ENCODE data around the gene CACNA1D. TPM values are rescaled to one million over a fixed set of nuclear protein-coding genes. Genes with fewer than 3 reads are reported as not detected.

The CACNA1D gene
- total RNA-seq, 2 donors from 2014 or later = 9.9 to 20.4 TPM

DNA sequence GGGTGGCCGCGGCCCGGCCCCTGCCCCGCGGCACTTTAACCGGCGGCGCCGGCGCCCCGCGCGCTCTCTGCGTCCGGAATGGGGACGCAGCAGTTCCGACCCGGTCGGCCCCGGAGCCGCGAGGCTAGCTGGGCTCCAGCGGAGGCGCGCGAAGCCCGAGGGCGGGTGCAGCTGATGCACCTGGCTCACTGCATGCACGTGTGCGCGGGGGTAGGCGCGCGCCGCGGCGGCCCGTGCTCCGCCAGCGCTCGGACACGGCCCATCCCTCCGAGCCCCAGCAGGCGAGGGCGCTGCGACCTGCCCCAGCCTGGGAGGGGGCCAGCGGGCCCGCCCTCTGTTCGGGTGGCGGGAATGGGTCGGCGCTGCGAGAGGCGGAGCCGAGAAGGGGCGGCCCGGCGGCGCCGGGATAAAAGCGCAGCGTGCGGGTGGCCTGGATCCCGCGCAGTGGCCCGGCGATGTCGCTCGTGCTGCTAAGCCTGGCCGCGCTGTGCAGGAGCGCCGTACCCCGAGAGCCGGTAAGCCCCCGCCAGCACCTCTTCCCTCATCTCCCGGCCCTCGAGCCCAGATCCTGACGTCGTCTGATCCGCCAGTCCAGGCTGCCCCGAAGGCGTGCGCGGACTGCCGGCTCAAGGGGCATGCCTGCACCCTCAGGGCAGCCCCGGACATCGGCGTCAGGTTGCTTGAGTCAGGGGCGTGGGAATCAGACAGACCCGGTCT is 351.9 kb downstream of the CACNA1D start, which contains the start of the genes CHDH and IL17RB:
TSS of gene CHDH (minus strand) at position 286 of the 717 bp plus-strand sequence. CDS start 22,411 bp downstream, outside the sequence.
TSS of gene IL17RB (plus strand) at position 435 of the 717 bp plus-strand sequence. CDS start at position 456, 21 bp downstream.
- no peaks in the 10 kb centered on the region for H3K36me3 ChIP-seq (replicated peaks in 1 of 2; ENCODE audit: insufficient read depth in 1 of 2, low read depth in 2 of 2)
- WGBS, 2 donors = 0 to 2% methylated on average over 6 to 84 of the region's 91 CpGs
- H3K4me1 ChIP-seq = peaks cover 54% of the 10 kb centered on the region
- peak within 1 kb of the TSS; percentile 89 to 99 (median 98) for H3K27ac ChIP-seq
- H3K4me3 ChIP-seq = peak within 1 kb of the TSS; percentile 31 to 41
- H3K27me3 ChIP-seq = no peaks in the 10 kb centered on the region
- intact Hi-C loops (cut with DNase I) = no loop called here
- TF ChIP-seq POLR2A (IDR thresholded peaks at IDR 0.05) (peak; percentile 78 to 86 (median 80)), CTCF (IDR thresholded peaks at IDR 0.05) (peak in 2 of 7 experiments; percentile 22 to 34)
- peak; percentile 79 for ATAC-seq
- H3K9me3 ChIP-seq = no peaks in the 10 kb centered on the region
- DNase-seq = peak; percentile 90 to 92 (median 91)

DNA sequence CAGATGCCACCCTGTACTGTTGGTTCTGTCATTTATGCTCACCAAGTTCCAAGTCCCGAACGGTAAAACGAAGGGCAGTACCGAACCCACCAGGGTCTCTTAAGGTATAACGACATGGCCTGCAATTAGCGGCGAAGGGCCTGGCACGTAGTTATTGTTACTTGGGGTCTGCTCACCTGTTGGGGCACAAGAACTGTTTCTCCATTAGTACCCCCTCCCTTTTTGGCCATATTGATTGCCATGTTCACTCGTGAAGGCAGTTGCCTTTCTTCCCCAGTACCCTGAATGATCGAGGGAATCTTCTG is 352.4 kb downstream of the CACNA1D start:
- no peaks in the 10 kb centered on the region for H3K36me3 ChIP-seq (replicated peaks in 1 of 2; ENCODE audit: insufficient read depth in 1 of 2, low read depth in 2 of 2)
- DNase-seq (no peak), ATAC-seq (no peak)
- intact Hi-C loops (cut with DNase I) = no loop called here
- peaks cover 49% of the 10 kb centered on the region for H3K4me1 ChIP-seq
- WGBS, 2 donors = 63 to 68% methylated on average over 6 to 10 of the region's 10 CpGs
- TF ChIP-seq CTCF (IDR thresholded peaks at IDR 0.05) (no peak), POLR2A (IDR thresholded peaks at IDR 0.05) (no peak)
- no peaks in the 10 kb centered on the region for H3K9me3 ChIP-seq
- H3K4me3 ChIP-seq = no peak overlapping the region
- H3K27ac ChIP-seq = peak overlapping the region in 3 of 4 donors; percentile 89 to 99 (median 99)
- H3K27me3 ChIP-seq = no peaks in the 10 kb centered on the region

- Histone ChIP-seq H3K27ac (no peak overlapping the region), H3K27me3 (no peaks in the 10 kb centered on the region), H3K36me3 (replicated peaks in 1 of 2; ENCODE audit: insufficient read depth in 1 of 2, low read depth in 2 of 2) (no peaks in the 10 kb centered on the region), H3K4me3 (no peak overlapping the region), H3K9me3 (no peaks in the 10 kb centered on the region), H3K4me1 (peaks cover 18% of the 10 kb centered on the region)
- intact Hi-C loops (cut with DNase I) = no loop called here
- TF ChIP-seq CTCF (IDR thresholded peaks at IDR 0.05) = no peak
- TF ChIP-seq POLR2A (IDR thresholded peaks at IDR 0.05) = no peak
- DNase-seq (no peak), ATAC-seq (no peak)
- WGBS, 2 donors = 97 to 100% methylated on average over 7 of the region's 7 CpGs
These were observed 355.5 kb downstream of the CACNA1D start for GRCh38 chr3:53849916-53850315.

GRCh38 chr3:53850895-53851294 is 356.5 kb downstream of the CACNA1D start:
- no peaks in the 10 kb centered on the region for H3K9me3 ChIP-seq
- no peaks in the 10 kb centered on the region for H3K36me3 ChIP-seq (replicated peaks in 1 of 2; ENCODE audit: insufficient read depth in 1 of 2, low read depth in 2 of 2)
- DNase-seq (peak; percentile 75 to 82 (median 78)), ATAC-seq (no peak)
- peaks cover 12% of the 10 kb centered on the region for H3K4me1 ChIP-seq
- H3K4me3 ChIP-seq = no peak overlapping the region
- TF ChIP-seq CTCF (IDR thresholded peaks at IDR 0.05) (no peak), POLR2A (IDR thresholded peaks at IDR 0.05) (no peak)
- no peaks in the 10 kb centered on the region for H3K27me3 ChIP-seq
- WGBS, 2 donors = 31 to 46% methylated on average over 5 of the region's 5 CpGs
- intact Hi-C loops (cut with DNase I) = no loop called here
- H3K27ac ChIP-seq = no peak overlapping the region

DNA sequence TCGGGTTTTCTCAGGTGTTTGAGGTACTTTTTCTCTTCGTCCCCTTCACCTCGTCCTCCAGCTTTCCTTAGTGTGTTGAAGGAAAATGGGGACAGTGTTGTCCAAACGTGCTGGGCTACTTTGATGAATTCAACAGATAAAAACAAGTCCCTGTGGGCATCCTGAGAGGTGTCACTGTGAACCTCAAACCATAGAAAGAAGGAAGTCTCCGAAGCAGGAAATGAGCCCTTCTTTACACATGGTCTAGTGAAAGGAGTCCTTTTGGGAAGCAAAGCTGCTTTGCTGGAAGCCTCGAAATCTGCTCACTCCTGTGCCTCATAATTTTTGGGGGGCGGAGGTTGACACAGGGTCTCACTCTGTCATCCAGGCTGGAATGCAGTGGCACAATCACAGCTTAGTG is 362.6 kb downstream of the CACNA1D start:
- intact Hi-C loops (cut with DNase I) = no loop called here
- H3K9me3 ChIP-seq = no peaks in the 10 kb centered on the region
- H3K36me3 ChIP-seq (replicated peaks in 1 of 2; ENCODE audit: insufficient read depth in 1 of 2, low read depth in 2 of 2) = peaks cover 0 to 5% of the 10 kb centered on the region in 2 donors
- DNase-seq = no peak
- WGBS, 2 donors = 86 to 88% methylated on average over 7 of the region's 7 CpGs
- no peaks in the 10 kb centered on the region for H3K27me3 ChIP-seq
- H3K27ac ChIP-seq = no peak overlapping the region
- peaks cover 3% of the 10 kb centered on the region for H3K4me1 ChIP-seq
- ATAC-seq = no peak
- TF ChIP-seq POLR2A (IDR thresholded peaks at IDR 0.05) (no peak), CTCF (IDR thresholded peaks at IDR 0.05) (no peak)
- no peak overlapping the region for H3K4me3 ChIP-seq

Data from body of pancreas (tissue), 4 donors.